HUES64 (cell line): ENCODE measurements around the gene CFAP221.

Source experiments
- H3K27ac ChIP-seq: 2 replicates; pipeline ENCODE4 v1.7.0; 2013; ENCODE audit warnings: low read depth, low read length, inconsistent platforms
- H3K27me3 ChIP-seq: 2 replicates; pipeline ENCODE4 v1.6.1; 2013; ENCODE audit warnings: mild to moderate bottlenecking, low read length; ENCODE audit not compliant: insufficient read depth
- H3K36me3 ChIP-seq: 2 replicates; pipeline ENCODE4 v1.6.1; 2013; ENCODE audit warnings: mild to moderate bottlenecking, low read length; ENCODE audit not compliant: insufficient read depth
- H3K4me1 ChIP-seq: 2 replicates; pipeline ENCODE4 v1.6.1; 2013; ENCODE audit warnings: mild to moderate bottlenecking, low read length, moderate library complexity; ENCODE audit not compliant: insufficient read depth
- H3K4me3 ChIP-seq: 2 replicates; pipeline ENCODE4 v1.5.1; 2013; ENCODE audit warnings: mild to moderate bottlenecking, low read length, moderate library complexity
- H3K9ac ChIP-seq: 2 replicates; pipeline ENCODE4 v1.6.1; 2013; ENCODE audit warnings: mild to moderate bottlenecking, low read depth, low read length
- H3K9me3 ChIP-seq: 2 replicates; pipeline ENCODE4 v1.6.1; 2013; ENCODE audit warnings: low read depth, low read length; ENCODE audit not compliant: insufficient read depth
- WGBS: fragments of 150-250, 120-280 bp; methylation state at CpG from one replicate; pipeline ENCODE4 v1.1.7; 2013; ENCODE audit warnings: missing lambda C conversion rate; 5-methylcytosine and 5-hydroxymethylcytosine counted together

CFAP221 gene

GRCh38 chr2:119671752-119672151 is 127.5 kb downstream of the CFAP221 start:
- H3K36me3 ChIP-seq, result no peaks in the 10 kb centered on the region
- H3K9me3 ChIP-seq, result no peaks in the 10 kb centered on the region
- no peak overlapping the region for H3K9ac ChIP-seq
- no peaks in the 10 kb centered on the region for H3K27me3 ChIP-seq
- no peak overlapping the region for H3K4me3 ChIP-seq
- peaks cover 22% of the 10 kb centered on the region for H3K4me1 ChIP-seq
- H3K27ac ChIP-seq, result no peak overlapping the region
- WGBS, result 59% methylated on average over 6 of the region's 6 CpGs

- Histone ChIP-seq H3K4me1 (peaks cover 22% of the 10 kb centered on the region), H3K9ac (no peak overlapping the region), H3K27me3 (no peaks in the 10 kb centered on the region), H3K27ac (no peak overlapping the region), H3K4me3 (no peak overlapping the region), H3K9me3 (no peaks in the 10 kb centered on the region), H3K36me3 (no peaks in the 10 kb centered on the region)
- 74% methylated on average over 5 of the region's 5 CpGs for WGBS
These were observed 128.1 kb downstream of the CFAP221 start for GRCh38 chr2:119672161-119672862.

- Histone ChIP-seq H3K4me1 (peaks cover 22% of the 10 kb centered on the region), H3K27me3 (no peaks in the 10 kb centered on the region), H3K27ac (no peak overlapping the region), H3K4me3 (no peak overlapping the region), H3K36me3 (no peaks in the 10 kb centered on the region), H3K9ac (no peak overlapping the region), H3K9me3 (no peaks in the 10 kb centered on the region)
- WGBS, result 88% methylated on average over 2 of the region's 2 CpGs
These were observed 129.5 kb downstream of the CFAP221 start for GRCh38 chr2:119673796-119674195.

GRCh38 chr2:119674711-119675500 is 130.7 kb downstream of the CFAP221 start:
- Histone ChIP-seq H3K4me1 (peaks cover 18% of the 10 kb centered on the region), H3K9ac (no peak overlapping the region), H3K9me3 (no peaks in the 10 kb centered on the region), H3K36me3 (no peaks in the 10 kb centered on the region), H3K27ac (no peak overlapping the region), H3K27me3 (no peaks in the 10 kb centered on the region), H3K4me3 (no peak overlapping the region)
- 73% methylated on average over 10 of the region's 10 CpGs for WGBS

GRCh38 chr2:119678021-119678656 is 133.9 kb downstream of the CFAP221 start:
- H3K27me3 ChIP-seq, result no peaks in the 10 kb centered on the region
- H3K4me3 ChIP-seq, result no peak overlapping the region
- WGBS, result 91% methylated on average over 19 of the region's 19 CpGs
- H3K9ac ChIP-seq, result no peak overlapping the region
- H3K27ac ChIP-seq, result no peak overlapping the region
- peaks cover 18% of the 10 kb centered on the region for H3K36me3 ChIP-seq
- H3K4me1 ChIP-seq, result peaks cover 8% of the 10 kb centered on the region; the same call in 1 of the 2 replicates
- H3K9me3 ChIP-seq, result no peaks in the 10 kb centered on the region

- no peaks in the 10 kb centered on the region for H3K27me3 ChIP-seq
- WGBS, result 5% methylated on average over 9 of the region's 9 CpGs
- H3K4me1 ChIP-seq, result peaks cover 15% of the 10 kb centered on the region; the same call in 1 of the 2 replicates
- H3K9me3 ChIP-seq, result no peaks in the 10 kb centered on the region
- H3K9ac ChIP-seq, result peak overlapping the region; percentile 80
- peaks cover 18% of the 10 kb centered on the region for H3K36me3 ChIP-seq
- peak overlapping the region; percentile 83 for H3K4me3 ChIP-seq
- peak overlapping the region; percentile 53; the same call in 1 of the 2 replicates for H3K27ac ChIP-seq
These were observed 135.2 kb downstream of the CFAP221 start for GRCh38 chr2:119679526-119679837.

GRCh38 chr2:119679846-119680245 is 135.6 kb downstream of the CFAP221 start:
- Histone ChIP-seq H3K4me1 (peaks cover 15% of the 10 kb centered on the region; the same call in 1 of the 2 replicates), H3K36me3 (peaks cover 18% of the 10 kb centered on the region), H3K27me3 (no peaks in the 10 kb centered on the region), H3K9me3 (no peaks in the 10 kb centered on the region), H3K27ac (no peak overlapping the region), H3K4me3 (peak overlapping the region; percentile 83), H3K9ac (peak overlapping the region; percentile 80; the same call in 1 of the 2 replicates)
- WGBS, result 74% methylated on average over 2 of the region's 2 CpGs

- Histone ChIP-seq H3K27me3 (no peaks in the 10 kb centered on the region), H3K36me3 (peaks cover 18% of the 10 kb centered on the region), H3K9ac (no peak overlapping the region), H3K27ac (no peak overlapping the region), H3K9me3 (no peaks in the 10 kb centered on the region), H3K4me1 (peaks cover 15% of the 10 kb centered on the region; the same call in 1 of the 2 replicates), H3K4me3 (peak overlapping the region; percentile 83)
- 97% methylated on average over 13 of the region's 13 CpGs for WGBS
These were observed 136.4 kb downstream of the CFAP221 start for GRCh38 chr2:119680457-119681202.

- H3K27ac ChIP-seq, result no peak overlapping the region
- H3K36me3 ChIP-seq, result peaks cover 18% of the 10 kb centered on the region
- H3K4me3 ChIP-seq, result no peak overlapping the region
- H3K9ac ChIP-seq, result no peak overlapping the region
- peaks cover 15% of the 10 kb centered on the region; the same call in 1 of the 2 replicates for H3K4me1 ChIP-seq
- no peaks in the 10 kb centered on the region for H3K9me3 ChIP-seq
- WGBS, result 97% methylated on average over 24 of the region's 25 CpGs
- no peaks in the 10 kb centered on the region for H3K27me3 ChIP-seq
These were observed 137.1 kb downstream of the CFAP221 start for GRCh38 chr2:119681203-119681867.

GRCh38 chr2:119681868-119682220 is 137.6 kb downstream of the CFAP221 start:
- WGBS, result 96% methylated on average over 3 of the region's 4 CpGs
- peaks cover 15% of the 10 kb centered on the region; the same call in 1 of the 2 replicates for H3K4me1 ChIP-seq

More at GRCh38 chr2:119681868-119682220, 137.6 kb downstream of the CFAP221 start:
- no peaks in the 10 kb centered on the region for H3K27me3 ChIP-seq
- no peak overlapping the region for H3K9ac ChIP-seq
- no peak overlapping the region for H3K27ac ChIP-seq
- peaks cover 18% of the 10 kb centered on the region for H3K36me3 ChIP-seq
- H3K4me3 ChIP-seq, result no peak overlapping the region
- H3K9me3 ChIP-seq, result no peaks in the 10 kb centered on the region
